Activated CD4-positive, alpha-beta T cell treated with anti-CD3 and anti-CD28 coated beads, Interleukin-2, amount 50 U/mL, for 16 hours (primary cell): ENCODE data around the gene PIMREG.

ENCODE experiments used
- DNase-seq: peaks from one replicate; pipeline ENCODE4 v3.0.0-alpha.2; 2020

PIMREG gene, protein sequence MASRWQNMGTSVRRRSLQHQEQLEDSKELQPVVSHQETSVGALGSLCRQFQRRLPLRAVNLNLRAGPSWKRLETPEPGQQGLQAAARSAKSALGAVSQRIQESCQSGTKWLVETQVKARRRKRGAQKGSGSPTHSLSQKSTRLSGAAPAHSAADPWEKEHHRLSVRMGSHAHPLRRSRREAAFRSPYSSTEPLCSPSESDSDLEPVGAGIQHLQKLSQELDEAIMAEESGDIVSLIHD

DNA sequence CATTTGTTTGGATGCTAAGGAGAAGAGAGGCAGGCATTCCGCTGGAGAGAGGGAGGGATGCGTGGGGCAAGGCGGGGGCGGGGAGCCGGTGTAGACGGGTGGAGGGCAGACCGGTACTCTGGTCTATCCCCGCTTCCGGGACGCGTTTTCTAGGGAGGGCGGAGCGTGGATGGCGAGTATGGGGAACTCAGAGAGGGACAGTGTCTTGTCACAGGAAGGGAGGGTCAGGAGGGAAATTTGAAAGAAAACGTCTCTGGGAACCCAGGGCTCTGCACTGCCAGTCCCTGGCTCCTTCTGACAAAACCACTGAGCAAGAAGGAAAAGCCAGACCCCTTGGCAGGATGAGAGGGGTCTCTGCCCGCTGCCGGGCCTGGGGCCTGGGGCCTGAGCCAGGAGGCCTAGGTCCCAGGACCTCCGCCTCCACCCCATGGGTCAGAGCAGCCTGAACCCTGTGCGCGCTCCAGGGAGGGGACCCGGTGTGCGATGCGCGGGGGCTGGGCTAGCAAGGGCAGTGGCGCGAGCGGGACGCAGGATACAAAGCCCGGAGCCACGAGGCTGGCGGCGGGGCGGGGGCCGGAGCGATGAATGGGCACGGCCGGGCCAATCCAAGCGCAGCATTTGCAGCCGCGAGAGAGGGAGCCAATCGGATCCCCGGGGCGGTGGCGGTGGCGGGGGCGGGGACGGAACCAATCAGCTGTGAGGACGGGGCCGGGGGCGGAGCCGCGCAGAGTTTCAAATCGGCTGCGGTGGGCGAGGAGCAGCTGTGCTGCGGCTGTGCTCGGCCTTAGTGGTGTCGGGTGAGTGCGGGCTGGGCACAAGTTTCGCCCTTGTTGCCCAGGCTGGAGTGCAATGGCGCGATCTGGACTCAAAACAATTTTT is at the start of gene PIMREG:
PIMREG (plus strand) TSS at position 764 of the 879 bp plus-strand sequence. CDS start 656 bp downstream, outside the sequence.
- DNase-seq: peak; percentile 93

- DNase-seq: no peak
Measured at GRCh38 chr17:6398955-6399354, 45.3 kb upstream of the PIMREG start.

DNA sequence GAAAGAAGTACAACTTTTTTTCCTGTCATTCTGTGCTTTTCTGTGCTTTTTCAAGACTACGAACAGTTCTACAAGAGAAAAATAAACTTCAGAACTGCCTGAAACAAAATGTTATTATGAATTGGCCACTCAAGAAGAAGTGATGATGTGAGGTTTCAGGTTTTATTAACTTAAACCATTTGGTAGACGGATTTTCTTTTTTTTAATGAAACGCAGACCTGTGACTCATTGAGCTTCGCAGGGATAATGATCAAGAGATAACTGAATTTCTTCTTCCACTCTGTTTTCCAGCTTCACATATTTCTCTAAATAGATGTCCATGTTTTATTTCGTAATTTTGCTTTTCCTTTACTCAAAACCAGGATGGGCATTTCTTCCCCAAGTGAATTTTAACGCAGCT is 42.0 kb upstream of the PIMREG start:
- DNase-seq: no peak

- DNase-seq: no peak
Measured at GRCh38 chr17:6408276-6408675, 36.0 kb upstream of the PIMREG start.

GRCh38 chr17:6408735-6409134 is 35.5 kb upstream of the PIMREG start:
- no peak for DNase-seq

DNA sequence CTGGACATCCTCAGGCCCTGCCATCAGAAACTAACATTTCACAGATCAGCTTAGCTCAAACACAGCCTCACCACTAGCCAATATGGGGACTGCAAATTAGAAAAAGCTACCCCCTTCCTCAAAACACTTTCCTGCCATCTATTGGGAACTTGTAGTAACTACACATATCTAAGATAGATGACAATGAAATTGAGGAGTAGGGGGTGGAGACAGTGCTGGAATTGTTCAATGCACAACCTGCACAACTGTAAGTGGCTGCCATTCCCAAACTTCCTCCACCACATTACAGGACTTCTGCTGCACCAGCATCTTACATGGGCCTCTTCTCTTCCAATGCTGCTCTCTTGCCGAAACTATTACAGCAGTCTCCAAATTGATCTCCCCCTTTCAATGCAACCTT is 31.2 kb upstream of the PIMREG start:
- DNase-seq: peak; percentile 46

DNA sequence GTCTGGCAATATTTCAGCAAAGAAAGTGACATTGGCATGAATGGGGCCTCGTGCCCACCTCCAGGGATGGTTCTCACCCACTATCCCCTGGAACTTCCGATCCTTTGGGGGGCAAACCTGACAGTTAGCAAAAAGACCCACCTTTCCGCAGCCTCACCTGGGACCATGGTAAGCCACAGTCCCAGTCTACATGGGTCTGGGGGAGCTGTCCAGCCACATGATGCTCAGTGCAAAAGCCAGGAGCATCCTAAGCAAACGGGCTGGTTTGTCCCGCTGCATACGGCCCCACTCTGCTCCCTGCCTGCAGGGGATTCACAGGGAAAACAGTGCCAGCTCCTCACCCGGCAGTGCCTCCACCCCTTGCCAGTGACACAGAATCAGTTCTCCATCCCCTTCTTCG is 28.6 kb upstream of the PIMREG start:
- DNase-seq: no peak

DNA sequence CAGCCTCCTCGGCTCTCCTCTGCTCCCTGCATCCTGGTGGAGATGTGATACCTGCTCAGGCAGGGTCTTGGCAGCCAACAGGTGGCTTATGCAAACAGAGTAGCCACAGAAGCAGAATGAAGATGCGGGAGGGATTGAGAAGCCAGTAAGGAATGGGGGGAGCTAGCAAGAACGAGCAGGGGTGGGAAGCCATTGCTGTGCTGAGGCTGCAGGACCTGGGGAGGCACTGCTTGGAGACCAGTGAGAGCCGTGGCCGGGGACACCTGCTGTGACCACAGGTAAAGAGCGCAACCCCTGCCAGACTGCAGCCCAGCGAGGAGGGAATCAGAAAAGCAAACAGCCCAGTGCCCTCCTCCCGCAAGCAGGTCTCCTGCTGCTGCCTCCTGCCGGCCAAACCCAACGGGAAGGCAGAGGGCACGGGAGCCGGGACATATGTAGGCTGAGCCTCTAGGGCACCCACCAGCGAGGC is 24.0 kb upstream of the PIMREG start:
- peak; percentile 21 for DNase-seq

DNA sequence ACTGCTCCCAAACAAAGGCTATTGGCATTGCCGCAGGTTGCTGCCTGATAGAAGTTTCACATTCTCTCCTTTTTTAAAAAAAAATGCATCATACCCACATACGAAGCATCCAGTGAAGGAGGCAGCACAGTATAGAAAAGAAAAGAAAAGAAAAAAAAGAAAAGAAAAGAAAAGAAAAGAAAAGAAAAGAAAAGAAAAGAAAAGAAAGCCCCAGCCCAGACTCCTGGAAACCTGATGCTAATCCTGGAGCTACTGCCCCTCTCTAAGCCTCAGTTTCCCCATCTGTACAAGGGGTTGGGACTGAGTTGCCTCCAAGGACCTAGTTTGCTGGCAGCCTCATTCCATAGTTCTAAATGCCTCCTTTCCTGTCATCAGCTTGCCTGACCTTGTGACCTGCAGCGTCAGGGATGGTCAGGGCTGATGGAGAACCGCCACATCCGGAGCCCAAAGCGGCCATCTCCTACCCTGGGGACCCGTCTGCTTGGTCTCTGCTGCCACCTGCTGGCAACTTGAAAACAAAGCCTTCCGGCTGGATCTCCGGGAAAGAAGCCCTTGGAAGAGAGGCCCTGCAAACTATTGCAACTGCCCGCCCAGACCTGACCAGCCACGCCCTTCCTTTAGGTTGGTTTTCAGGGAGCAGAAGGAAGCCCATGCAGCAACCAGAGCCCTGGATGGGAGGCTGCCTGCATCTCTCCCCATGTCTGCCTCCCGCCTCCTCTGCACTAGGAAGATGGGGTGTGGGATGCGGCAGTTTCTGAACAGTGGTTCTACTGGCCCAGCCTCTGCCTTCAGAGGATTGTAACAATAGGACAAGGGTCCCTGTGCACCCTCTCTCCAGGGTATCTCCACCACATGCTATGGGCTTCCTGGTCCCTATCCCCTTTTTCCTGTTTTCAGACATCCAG is 22.3 kb upstream of the PIMREG start:
- peak; percentile 73 for DNase-seq

GRCh38 chr17:6422654-6423241 is 21.5 kb upstream of the PIMREG start:
- no peak for DNase-seq

DNA sequence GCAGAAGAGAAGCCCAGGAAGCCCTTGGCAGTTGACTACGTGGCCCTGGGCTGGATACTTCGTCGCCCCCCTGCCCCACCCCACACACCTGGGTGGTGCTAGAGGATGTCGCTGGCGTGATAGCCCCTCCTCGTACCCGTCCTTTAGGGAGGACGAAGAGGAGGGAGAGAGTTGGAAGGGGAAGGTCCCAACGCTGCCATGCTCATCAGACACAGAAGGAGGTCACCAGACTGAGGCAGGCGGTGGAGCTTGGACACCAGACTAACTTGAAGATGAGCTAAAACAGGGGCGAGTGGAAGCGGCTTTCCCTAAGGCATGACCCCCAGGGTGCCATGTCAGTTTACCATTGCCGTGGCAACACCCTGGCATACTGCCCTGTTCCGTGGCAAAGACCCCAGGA is 20.3 kb upstream of the PIMREG start:
- no peak for DNase-seq

- DNase-seq: no peak
Measured at GRCh38 chr17:6425407-6425806, 18.8 kb upstream of the PIMREG start.

GRCh38 chr17:6426356-6427101 is 17.7 kb upstream of the PIMREG start:
- no peak for DNase-seq

GRCh38 chr17:6427279-6427781 is 16.9 kb upstream of the PIMREG start:
- peak; percentile 76 for DNase-seq

DNA sequence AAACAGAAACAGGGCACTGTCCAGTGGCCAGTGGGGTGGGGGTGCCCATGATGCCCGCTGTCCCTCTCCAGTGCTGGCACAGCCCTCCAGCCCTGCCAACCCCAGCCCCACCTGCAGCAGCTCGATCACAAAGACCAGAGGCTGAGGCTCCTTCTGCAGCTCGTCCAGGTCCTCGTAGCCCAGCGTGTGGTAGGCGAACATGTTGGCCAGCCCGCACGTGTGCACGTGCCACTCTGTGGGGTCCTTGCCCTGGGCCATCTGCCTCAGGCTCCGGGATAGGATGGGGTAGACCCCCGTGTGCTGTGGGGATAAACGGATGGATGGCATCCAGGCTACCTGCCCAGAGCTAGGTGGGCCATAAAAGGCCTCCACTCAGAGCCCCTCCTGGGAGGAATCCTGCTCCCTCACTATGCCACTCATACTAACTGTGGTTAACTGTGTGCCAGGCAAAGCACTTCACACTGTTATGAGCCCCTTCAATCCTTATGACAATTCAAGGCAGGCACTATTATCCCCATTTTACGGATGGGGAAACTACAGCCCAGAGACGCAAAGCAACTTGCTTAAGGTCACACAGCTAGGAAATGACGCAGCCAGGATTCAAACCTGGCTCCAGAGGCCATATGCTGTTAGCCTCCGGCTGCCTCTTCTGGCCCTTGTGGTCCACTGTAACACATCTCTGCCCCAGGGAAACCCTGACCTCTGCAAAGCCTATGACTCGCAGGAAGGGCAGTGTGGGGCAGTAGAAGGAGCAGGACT is 15.9 kb upstream of the PIMREG start:
- no peak for DNase-seq

GRCh38 chr17:6429266-6429665 is 15.0 kb upstream of the PIMREG start:
- DNase-seq: no peak

- DNase-seq: no peak
Measured at GRCh38 chr17:6430769-6431168, 13.5 kb upstream of the PIMREG start.

GRCh38 chr17:6435051-6435450 is 9.2 kb upstream of the PIMREG start, which contains the start of gene AIPL1:
Gene AIPL1 (minus strand): TSS chr17:6435121. CDS start chr17:6435104, 17 bp downstream.
- DNase-seq: no peak

- DNase-seq: peak; percentile 63
Measured at GRCh38 chr17:6435968-6436367, 8.3 kb upstream of the PIMREG start.

DNA sequence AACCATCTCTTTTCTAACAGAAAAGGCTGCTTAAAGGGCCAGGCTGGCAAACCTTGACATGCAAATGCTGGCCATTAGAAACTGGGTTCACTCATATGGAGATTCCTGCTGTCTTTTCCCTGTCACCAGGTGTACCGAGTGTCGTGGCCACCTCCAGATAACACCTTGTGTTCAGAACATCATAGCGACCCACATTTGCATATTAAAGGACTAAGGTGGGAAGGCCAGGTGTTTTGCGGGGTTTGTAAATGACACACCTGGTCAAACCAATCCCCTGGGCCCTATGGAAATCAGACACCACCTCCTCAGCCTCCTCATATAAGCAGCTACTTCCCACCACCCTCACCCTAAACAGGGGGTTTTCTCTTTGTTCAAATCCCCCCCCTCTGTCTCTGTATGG is 6.8 kb upstream of the PIMREG start:
- no peak for DNase-seq

GRCh38 chr17:6437956-6438355 is 6.3 kb upstream of the PIMREG start:
- DNase-seq: no peak
